ENCODE data around the gene MYCN.

DNA sequence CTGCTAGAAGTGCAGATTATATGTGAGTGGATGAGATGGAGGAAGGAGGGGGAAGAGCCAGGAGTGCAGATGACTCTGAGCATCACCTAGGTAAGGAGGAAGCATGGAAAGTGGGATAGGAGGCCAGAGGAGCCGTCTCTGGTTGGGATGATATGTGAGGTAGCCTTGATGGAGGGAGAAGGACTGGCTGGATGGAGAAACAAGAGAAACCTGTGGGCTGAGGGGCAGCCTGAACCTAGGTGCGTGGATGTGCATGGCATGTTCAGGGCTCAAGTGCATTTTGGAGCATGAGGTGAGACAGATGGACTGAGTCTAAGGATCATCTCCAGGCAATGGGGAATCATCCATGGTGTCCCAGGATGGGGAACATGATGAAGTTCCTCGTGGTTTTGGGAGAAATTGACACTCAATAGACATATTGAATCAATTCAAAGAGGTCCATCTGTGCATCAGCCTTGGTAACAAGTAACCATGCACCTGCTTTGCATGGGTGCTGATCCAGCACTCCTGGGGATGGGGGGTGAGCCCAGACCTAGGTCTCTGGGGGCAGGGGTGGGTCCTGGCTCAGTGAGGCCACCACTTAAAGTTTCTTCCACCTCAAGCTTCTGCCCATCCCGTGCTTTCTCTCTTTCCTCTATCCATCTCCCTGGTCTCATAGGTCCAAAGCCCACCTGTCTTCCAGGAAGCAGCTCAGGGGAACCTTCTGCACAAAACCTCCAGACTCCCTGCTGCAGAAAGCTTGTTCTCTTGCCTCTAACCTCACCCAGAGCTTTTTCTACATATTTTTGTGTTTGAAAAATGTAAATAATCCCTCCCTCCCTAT, 19.2 kb downstream of the MYCN start:
- no peak for TF ChIP-seq CTCF (IDR thresholded peaks at IDR 0.05)
- no peak for TF ChIP-seq SIN3A (IDR thresholded peaks at IDR 0.05; ENCODE audit: borderline replicate concordance, low read depth, low read length)
- TF ChIP-seq CHD2 (IDR thresholded peaks at IDR 0.05; ENCODE audit: low read length, partially characterized antibody), result no peak
- no peak for TF ChIP-seq TEAD4 (IDR thresholded peaks at IDR 0.05; ENCODE audit: borderline replicate concordance, insufficient read depth)
- TF ChIP-seq FOSL2 (IDR thresholded peaks at IDR 0.05; ENCODE audit: borderline replicate concordance, low read depth), result no peak
- no peak for TF ChIP-seq TAF1 (IDR thresholded peaks at IDR 0.05; ENCODE audit: borderline replicate concordance, low read depth, low read length)
- TF ChIP-seq IRF3 (IDR thresholded peaks at IDR 0.05; ENCODE audit: low read depth, low read length), result no peak
- TF ChIP-seq, protein P1, sequence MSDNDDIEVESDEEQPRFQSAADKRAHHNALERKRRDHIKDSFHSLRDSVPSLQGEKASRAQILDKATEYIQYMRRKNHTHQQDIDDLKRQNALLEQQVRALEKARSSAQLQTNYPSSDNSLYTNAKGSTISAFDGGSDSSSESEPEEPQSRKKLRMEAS (IDR thresholded peaks at IDR 0.05; ENCODE audit: low read depth), result no peak
- TF ChIP-seq YY1 (IDR thresholded peaks at IDR 0.05; ENCODE audit: low read depth), result no peak
- no peak for TF ChIP-seq POLR2AphosphoS5 (IDR thresholded peaks at IDR 0.05; ENCODE audit: low read depth, low read length)
- TF ChIP-seq PBX3 (IDR thresholded peaks at IDR 0.05), result no peak
- no peak for TF ChIP-seq ELF1 (IDR thresholded peaks at IDR 0.05)
- TF ChIP-seq GABPA (IDR thresholded peaks at IDR 0.05; ENCODE audit: low read depth), result no peak
- TF ChIP-seq, protein P2, sequence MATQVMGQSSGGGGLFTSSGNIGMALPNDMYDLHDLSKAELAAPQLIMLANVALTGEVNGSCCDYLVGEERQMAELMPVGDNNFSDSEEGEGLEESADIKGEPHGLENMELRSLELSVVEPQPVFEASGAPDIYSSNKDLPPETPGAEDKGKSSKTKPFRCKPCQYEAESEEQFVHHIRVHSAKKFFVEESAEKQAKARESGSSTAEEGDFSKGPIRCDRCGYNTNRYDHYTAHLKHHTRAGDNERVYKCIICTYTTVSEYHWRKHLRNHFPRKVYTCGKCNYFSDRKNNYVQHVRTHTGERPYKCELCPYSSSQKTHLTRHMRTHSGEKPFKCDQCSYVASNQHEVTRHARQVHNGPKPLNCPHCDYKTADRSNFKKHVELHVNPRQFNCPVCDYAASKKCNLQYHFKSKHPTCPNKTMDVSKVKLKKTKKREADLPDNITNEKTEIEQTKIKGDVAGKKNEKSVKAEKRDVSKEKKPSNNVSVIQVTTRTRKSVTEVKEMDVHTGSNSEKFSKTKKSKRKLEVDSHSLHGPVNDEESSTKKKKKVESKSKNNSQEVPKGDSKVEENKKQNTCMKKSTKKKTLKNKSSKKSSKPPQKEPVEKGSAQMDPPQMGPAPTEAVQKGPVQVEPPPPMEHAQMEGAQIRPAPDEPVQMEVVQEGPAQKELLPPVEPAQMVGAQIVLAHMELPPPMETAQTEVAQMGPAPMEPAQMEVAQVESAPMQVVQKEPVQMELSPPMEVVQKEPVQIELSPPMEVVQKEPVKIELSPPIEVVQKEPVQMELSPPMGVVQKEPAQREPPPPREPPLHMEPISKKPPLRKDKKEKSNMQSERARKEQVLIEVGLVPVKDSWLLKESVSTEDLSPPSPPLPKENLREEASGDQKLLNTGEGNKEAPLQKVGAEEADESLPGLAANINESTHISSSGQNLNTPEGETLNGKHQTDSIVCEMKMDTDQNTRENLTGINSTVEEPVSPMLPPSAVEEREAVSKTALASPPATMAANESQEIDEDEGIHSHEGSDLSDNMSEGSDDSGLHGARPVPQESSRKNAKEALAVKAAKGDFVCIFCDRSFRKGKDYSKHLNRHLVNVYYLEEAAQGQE (IDR thresholded peaks at IDR 0.05; ENCODE audit: low read depth, low read length), result no peak
